Measurements from ENCODE around the gene PDE4D.

GRCh38 chr5:59618644-59619043 is 274.9 kb downstream of the PDE4D start:
- TF ChIP-seq CTCF (IDR thresholded peaks at IDR 0.05), result no peak
- TF ChIP-seq REST (IDR thresholded peaks at IDR 0.05; ENCODE audit: insufficient read depth in 1 of 2, low read depth in 2 of 2, low read length in 1 of 2), result no peak
